ENCODE data around the gene TBC1D10B. TPM values are rescaled to one million over a fixed set of nuclear protein-coding genes. Genes with fewer than 3 reads are reported as not detected.

Gene TBC1D10B
- total and polyA plus RNA-seq, 9 of the 15 experiments (the other 6 are each of a cell fraction or from before 2014, with no cell fraction given), result 2.2 to 55.4 (median 17.5) TPM

DNA sequence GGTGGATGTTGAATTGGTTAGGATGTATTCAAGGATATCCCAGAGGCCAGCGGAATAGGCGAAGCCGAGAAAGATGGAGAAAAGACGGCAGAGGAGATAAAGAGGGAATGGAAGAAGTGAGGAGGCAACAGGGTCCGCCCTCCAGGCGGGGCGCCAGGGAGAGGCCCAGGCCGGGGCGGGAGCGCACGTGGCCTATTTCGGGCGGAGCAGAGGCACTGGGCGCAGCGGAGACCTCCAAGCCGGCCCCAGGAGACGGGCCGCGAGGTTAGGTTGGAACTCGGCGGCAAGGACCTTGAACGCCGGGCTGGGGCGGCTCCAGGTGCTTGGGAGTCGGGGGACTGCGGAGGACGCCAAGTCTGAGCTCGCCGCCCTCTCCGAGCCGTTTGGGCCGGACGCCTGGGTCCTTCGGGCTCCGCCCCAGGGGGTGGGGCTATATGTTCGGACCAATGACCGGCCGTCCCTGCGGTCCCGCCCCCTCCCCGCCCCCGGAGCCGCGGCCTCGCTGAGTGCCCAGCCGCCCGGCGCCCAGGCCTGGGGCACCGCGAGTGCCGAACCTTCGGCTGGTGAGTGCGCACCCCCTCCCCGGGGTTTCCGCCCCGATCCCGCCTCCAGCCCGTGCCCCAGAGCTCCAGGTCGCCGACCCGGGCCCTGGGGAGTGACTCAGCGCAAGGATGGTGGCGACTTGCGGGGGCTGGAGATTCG, 37.0 kb upstream of the TBC1D10B start, which contains the start of gene ZNF771 (continued):
- no peak for TF ChIP-seq RBM39 (optimal IDR thresholded peaks at IDR 0.05; ENCODE audit: low read depth, low read length)
- no peak for TF ChIP-seq BRD4 (IDR thresholded peaks at IDR 0.05)
- no peak for TF ChIP-seq XRCC4 (IDR thresholded peaks at IDR 0.05; ENCODE audit: extremely low read depth, insufficient read depth, insufficient read length)
- TF ChIP-seq, protein P1, sequence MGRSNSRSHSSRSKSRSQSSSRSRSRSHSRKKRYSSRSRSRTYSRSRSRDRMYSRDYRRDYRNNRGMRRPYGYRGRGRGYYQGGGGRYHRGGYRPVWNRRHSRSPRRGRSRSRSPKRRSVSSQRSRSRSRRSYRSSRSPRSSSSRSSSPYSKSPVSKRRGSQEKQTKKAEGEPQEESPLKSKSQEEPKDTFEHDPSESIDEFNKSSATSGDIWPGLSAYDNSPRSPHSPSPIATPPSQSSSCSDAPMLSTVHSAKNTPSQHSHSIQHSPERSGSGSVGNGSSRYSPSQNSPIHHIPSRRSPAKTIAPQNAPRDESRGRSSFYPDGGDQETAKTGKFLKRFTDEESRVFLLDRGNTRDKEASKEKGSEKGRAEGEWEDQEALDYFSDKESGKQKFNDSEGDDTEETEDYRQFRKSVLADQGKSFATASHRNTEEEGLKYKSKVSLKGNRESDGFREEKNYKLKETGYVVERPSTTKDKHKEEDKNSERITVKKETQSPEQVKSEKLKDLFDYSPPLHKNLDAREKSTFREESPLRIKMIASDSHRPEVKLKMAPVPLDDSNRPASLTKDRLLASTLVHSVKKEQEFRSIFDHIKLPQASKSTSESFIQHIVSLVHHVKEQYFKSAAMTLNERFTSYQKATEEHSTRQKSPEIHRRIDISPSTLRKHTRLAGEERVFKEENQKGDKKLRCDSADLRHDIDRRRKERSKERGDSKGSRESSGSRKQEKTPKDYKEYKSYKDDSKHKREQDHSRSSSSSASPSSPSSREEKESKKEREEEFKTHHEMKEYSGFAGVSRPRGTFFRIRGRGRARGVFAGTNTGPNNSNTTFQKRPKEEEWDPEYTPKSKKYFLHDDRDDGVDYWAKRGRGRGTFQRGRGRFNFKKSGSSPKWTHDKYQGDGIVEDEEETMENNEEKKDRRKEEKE (IDR thresholded peaks at IDR 0.05; ENCODE audit: borderline replicate concordance in 1 of 2, control insufficient read depth in 1 of 2, low read depth in 2 of 2, low read length in 1 of 2), result no peak
- no peak for TF ChIP-seq SMARCA5 (IDR thresholded peaks at IDR 0.05)
- no peak for TF ChIP-seq CEBPB (tag; IDR thresholded peaks at IDR 0.05)
- TF ChIP-seq FOXA3 (CRISPR knock-in tag; conservative IDR thresholded peaks at IDR 0.05 in 1 of 2, IDR thresholded peaks at IDR 0.05 in 1 of 2), result no peak
- TF ChIP-seq ZNF239 (CRISPR knock-in tag; IDR thresholded peaks at IDR 0.05), result no peak
- TF ChIP-seq POLR2H (tag; IDR thresholded peaks at IDR 0.05; ENCODE audit: low read depth), result no peak
- TF ChIP-seq STAT6 (CRISPR knock-in tag; IDR thresholded peaks at IDR 0.05), result no peak
- TF ChIP-seq, protein P2, sequence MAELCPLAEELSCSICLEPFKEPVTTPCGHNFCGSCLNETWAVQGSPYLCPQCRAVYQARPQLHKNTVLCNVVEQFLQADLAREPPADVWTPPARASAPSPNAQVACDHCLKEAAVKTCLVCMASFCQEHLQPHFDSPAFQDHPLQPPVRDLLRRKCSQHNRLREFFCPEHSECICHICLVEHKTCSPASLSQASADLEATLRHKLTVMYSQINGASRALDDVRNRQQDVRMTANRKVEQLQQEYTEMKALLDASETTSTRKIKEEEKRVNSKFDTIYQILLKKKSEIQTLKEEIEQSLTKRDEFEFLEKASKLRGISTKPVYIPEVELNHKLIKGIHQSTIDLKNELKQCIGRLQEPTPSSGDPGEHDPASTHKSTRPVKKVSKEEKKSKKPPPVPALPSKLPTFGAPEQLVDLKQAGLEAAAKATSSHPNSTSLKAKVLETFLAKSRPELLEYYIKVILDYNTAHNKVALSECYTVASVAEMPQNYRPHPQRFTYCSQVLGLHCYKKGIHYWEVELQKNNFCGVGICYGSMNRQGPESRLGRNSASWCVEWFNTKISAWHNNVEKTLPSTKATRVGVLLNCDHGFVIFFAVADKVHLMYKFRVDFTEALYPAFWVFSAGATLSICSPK (IDR thresholded peaks at IDR 0.05; ENCODE audit: borderline replicate concordance), result no peak
- TF ChIP-seq MEF2D (tag; conservative IDR thresholded peaks at IDR 0.05; ENCODE audit: low read depth), result no peak
- no peak for TF ChIP-seq ELK1 (CRISPR knock-in tag; IDR thresholded peaks at IDR 0.05)
- no peak for TF ChIP-seq NR2C2 (CRISPR knock-in tag; IDR thresholded peaks at IDR 0.05)
- TF ChIP-seq NR2C2 (tag; IDR thresholded peaks at IDR 0.05), result 0 out of 2 replicates have a peak, but pooled peaks have one; percentile 24
- no peak for TF ChIP-seq DNMT1 (IDR thresholded peaks at IDR 0.05)
- TF ChIP-seq MYC (IDR thresholded peaks at IDR 0.05; ENCODE audit: low read depth, low read length), result peak; percentile 97
- TF ChIP-seq MYC (CRISPR knock-in tag; IDR thresholded peaks at IDR 0.05; ENCODE audit: borderline replicate concordance, low read depth), result peak; percentile 97
- TF ChIP-seq RHOXF2B (CRISPR knock-in tag; conservative IDR thresholded peaks at IDR 0.05), result no peak

All from K562 (cell line).